ENCODE measurements around the gene GULP1.
"Not testable (repeated sequence)": the region's sequence is repeated elsewhere in the genome, so short reads cannot be mapped to it uniquely, and the experiment has no call there.

The GULP1 gene

DNA sequence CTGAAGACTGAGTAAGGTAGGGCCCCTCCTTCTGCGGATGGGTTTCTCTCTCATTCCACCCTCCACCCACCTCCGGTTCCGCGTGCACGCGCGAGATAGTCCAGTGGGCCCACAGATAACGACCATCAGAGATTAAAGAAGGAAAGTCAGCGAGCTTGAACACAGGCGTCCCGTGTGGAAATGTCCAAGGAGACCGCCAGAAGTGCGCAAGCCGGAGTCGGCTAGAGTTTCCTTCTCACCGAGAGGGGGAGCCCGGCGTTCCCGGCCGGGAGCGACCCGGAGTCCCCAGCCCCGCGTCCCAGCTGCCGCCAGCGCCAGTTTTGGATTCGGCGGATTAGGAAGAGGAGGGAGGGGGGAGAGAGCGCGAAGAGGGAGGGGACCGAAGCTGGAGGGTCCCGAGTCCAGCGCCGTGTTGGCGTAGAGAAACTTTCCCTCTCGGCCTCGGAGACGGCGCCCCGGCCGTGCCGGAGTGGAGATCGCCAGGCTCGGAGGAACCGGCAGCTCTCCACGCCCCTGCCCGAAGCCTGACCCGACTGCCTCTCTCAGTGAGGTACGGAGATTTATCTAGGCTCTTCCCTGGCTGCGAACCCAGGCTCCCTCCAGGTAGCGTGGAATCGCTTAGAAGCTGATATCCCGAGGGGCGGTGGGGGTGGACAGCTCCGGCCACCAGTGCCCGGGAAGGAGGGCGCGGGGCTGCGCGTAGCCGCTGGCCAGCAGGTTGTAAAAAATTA, at the start of gene GULP1:
Gene GULP1 (plus strand): TSS at position 258 of the 731 bp plus-strand sequence. CDS start 185,829 bp downstream, outside the sequence.
- ATAC-seq, result no peak

DNA sequence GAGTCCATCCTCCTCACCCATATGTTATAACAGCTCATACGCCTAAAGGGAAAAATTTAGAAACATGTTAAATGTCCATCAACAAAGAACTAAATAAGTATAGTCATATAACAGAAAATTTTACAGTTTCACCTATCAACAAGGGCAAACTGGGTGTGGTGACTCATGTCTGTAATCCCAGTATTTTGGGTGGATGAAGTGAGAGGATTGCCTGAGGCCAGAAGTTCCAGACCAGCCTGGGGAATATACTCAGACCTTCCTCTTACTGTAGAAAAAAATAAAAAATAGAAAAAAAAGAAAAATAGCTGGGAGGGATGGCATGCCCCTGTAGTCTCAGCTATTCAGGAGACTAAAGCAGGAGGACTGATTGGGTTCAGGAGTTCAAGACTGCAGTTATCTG, 48.3 kb upstream of the GULP1 start:
- ATAC-seq, result no peak

DNA sequence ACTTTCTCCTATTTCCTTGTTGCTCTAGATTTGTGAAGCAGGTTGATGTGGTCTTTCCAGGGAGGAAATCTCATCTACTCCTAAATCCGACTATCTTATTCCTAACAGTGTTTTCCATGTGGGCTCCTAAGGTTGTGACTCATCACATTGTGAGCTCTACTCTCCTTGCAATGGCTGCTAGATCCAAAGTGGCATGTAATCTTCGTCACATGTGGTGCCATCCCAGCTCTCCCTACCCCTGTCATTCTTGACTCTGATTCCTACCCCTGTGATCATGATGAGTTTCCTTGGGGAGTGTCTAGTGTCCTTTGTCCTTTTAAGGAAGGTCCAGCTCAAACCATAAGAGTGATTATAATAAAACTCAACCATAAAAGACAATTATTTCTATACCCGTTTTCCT, 47.3 kb upstream of the GULP1 start:
- no peak for ATAC-seq

GRCh38 chr2:188245230-188245629, 46.4 kb upstream of the GULP1 start:
- no peak for ATAC-seq

DNA sequence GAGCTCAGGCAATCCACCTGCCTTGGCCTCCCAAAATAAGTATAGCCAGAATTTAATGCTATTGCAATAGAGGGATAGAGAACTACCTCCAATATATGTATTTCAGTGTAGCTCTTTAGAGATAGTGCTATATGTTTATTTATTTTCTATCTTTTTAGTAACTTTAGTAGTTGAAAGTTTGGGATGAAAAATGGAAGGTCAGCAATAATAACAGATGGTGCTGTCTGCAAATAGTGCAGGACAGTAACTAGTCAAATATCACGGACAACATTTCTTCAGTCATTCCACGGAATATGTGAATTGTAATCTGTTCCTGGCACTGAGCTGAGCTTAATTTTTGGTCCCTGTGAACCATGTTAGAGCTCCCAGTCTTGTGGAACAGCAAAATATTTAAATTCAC, 43.2 kb upstream of the GULP1 start:
- no peak for ATAC-seq

DNA sequence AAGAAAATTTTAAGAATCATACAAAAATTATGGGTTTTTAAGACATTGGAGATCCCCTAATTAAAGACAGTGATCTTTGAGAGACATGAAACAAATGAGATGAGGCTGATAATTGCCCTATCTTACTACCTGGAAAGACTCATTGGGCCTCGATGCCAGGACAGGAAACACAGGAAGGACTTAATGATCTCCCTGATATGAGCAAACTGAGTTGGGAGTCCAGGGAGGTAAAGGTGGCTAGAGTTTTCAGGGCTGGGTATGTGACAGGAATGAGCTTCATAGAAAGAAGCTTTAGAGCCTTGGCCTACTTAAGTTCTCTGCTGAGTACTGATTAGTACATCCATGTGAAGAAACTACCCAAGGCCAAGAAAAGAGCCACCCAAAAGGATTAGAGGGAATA, 40.6 kb upstream of the GULP1 start:
- ATAC-seq, result no peak

- no peak for ATAC-seq
Observed at GRCh38 chr2:188256420-188256819, 35.3 kb upstream of the GULP1 start.

- no peak for ATAC-seq
Observed at GRCh38 chr2:188265315-188265714, 26.4 kb upstream of the GULP1 start.

DNA sequence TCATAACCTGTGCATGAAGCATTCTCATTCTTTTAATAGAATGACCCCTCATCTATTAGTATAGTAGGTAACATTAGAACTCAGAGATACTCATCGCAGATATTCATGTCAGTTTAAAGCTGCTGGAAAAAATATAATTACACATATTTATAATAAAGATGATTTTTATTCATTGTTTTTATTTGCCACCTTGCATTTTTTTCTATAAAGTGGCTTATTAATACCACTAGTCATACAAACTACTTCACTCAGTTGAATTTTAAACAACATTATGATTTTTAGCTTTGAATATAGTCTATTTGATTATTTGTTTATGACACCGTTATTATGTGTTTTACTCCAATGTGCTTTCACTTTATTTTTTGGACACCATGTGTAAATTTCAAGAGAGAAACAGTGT, 23.9 kb upstream of the GULP1 start:
- ATAC-seq, result no peak

GRCh38 chr2:188269004-188269403, 22.7 kb upstream of the GULP1 start:
- ATAC-seq, result no peak

GRCh38 chr2:188272121-188272520, 19.6 kb upstream of the GULP1 start:
- no peak for ATAC-seq

DNA sequence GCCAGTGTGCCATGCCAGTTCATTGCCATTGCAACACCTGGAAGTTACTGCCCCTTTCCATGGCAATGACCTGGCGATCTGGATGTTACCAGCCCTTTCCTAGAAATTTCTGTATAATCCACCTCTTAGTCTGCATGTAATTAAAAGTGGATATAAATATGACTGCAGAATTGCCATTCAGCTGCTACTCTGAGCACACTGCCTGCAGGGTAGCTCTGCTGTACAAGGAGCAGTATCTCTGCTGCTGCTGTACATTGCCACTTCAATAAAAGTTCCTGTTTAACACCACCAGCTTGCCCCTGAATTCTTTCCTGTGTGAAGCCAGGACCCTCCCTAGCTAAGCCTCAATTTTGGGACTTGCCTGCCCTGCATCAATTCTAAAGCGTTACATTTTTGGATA, 17.4 kb upstream of the GULP1 start:
- ATAC-seq, result no peak

DNA sequence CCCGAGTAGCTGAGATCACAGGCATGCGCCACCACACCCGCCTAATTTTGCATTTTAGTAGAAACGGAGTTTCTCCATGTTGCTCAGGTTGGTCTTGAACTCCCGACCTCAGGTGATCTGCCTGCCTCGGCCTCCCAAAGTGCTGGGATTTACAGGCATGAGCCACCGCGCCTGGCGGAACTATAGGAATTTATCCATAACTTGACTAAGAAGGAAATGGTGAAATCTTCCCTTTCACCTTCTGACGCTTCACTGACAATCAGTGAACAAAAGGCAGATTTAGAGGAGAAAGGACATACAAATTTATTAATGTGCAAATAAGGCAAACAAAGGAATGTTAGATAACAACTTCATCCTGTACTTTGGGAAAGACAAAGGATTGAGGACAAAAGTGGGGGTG, 15.4 kb upstream of the GULP1 start:
- ATAC-seq, result no peak

GRCh38 chr2:188277786-188278185, 13.9 kb upstream of the GULP1 start:
- ATAC-seq, result no peak

DNA sequence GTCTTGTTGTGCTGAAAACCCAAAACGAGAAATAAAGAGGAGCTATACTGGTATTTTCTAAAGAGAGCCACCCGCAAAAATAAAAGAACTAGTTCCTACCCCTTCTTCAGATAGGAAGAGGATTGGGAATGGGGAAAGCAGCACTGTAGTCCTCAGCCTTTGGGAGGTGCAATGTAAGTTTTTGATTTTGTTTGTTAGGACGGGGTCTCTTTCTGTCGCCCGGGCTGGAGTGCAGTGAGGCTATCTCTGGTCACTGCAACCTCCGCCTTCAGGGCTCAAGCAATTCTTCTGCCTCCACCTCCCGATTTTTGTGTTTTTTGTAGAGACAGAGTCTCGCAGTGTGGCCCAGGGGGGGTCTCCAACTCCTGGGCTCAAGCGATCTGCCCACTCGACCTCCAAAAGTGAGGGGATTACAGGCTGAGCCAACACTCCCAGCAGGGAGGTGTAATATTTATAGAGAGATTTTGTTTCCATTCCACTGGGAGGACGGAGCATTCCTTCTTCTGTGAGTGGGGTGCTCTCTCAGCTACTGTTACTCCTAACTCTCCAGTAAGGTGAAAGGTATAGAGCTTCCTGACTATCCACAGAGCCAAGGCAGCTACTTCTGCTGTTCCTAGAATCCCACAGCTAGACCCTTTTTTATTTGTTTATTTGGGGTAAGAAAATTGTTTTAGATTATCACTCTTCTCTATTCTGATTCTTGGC, 13.1 kb upstream of the GULP1 start:
- ATAC-seq, result no peak

GRCh38 chr2:188279093-188279445, 12.6 kb upstream of the GULP1 start:
- no peak for ATAC-seq

DNA sequence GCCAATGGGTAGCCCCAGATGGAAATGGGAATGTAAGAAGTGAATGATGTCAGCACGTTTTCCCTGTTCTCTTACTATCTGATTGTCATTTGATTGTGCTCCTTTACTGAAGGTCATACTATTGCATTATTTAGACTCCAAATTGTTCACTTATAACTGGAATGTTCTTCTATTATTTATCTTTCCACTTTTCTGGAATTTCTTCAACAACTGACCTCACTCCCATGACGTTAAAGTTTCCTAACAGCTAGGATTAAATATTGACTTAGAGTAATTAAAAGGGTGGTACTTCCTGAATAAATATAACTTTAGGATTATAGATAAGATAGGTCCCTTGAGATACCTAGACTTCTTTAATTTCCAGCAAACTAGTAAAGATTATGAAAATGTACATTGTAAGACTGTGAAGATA, 10.9 kb upstream of the GULP1 start:
- no peak for ATAC-seq

DNA sequence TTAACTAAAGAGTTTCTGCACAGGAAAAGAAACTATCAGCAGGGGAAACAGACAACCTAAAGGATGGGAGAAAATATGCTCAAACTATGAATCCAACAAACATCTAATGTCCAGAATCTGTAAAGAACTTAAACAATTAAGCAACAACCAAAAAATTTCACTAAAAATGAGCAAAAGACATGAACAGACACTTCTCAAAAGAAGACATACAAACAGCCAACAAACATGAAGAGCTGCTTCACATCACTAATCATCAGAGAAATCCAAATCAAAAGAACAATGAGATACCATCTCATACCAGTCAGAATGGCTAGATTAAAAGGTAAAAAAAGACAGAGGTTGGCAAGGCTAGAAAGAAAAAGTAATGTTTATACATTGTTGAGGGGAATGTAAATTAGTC, 8.8 kb upstream of the GULP1 start:
- no peak for ATAC-seq

DNA sequence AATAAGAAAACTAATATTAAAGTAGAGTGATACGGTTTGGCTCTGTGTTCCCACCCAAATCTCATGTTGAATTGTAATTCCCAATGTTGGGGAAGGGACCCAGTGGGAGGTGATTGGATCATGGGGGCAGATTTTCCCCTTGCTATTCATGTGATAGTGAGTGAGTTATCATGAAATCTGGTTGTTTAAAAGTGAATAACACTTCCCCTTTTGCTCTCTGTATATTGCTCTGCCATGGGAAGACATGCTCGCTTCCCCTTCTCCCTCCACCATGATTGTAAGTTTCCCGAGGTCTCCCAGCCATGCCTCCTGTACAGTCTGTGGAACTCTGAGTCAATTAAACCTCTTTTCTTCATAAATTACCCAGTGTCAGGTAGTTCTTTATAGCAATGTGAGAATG, 7.4 kb upstream of the GULP1 start:
- ATAC-seq, result not testable (repeated sequence)

- no peak for ATAC-seq
Observed at GRCh38 chr2:188285049-188285448, 6.6 kb upstream of the GULP1 start.

DNA sequence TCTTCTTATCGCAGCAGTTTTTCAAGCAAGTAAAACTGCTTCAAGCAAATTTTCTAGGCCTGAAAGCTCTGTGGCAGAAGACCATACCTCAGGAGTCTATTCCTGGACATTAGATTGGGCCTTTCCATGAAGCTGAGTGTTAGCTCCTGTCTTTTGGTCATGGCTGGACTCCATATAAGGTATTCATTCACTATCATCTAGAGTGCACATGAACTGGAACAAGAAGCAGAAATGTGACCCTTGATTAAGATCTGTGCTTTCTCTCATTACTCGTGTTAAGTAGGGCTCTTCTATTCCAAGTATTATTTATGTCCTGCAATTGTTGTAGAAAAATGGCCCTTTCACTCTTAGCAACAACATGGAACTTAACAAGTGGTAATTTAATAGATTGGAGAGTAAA, 5.9 kb upstream of the GULP1 start:
- no peak for ATAC-seq

- ATAC-seq, result no peak
Observed at GRCh38 chr2:188291142-188291616, 495 bp upstream of the GULP1 start.

DNA sequence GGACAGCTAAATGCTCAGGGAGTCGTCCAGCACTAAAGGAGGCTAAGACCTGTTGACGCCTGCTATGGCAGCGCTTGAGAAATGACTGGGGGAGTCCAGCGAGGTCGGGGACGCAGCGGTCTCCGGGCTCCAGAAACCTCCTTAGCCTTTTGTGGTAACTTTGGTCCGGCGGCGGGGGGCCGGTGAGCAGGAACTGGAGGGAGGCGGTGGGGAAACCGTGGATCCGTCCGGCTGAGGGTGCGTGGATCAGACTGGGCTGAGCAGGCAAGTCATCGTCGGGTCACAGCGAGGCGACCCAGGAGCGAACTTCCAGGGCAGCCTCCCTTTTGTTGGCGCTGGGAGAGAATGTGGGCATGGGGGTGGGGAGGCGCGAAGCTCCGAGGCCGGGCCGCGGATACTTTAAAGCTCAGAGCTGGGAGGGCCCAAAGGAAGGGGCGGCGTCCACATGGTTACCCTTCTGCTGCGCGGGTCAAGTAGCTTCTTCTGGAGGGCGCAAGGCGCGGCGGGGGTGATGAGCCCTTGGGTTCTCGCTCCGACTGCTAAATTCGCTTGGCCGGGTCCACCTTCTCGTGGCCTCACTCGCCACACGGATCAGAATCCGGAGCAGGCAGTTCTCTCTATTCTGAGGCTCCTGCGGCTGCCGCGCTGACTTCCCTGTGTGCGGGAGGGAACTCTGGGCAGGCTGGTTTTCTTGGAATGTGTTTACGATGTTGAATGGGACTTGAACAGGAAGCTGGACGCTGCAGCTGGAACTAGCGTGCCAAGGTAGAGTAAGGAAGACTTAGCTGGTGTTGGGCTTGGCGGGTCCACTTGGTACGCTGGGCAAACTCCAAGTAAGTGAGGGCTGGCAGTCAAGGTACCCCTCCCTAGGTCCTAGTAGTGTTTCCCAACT, 920 bp downstream of the GULP1 start:
- no peak for ATAC-seq

Measured in activated CD4-positive, CD25-positive, alpha-beta regulatory T cell treated with anti-CD3 and anti-CD28 coated beads, Interleukin-2, amount 50 U/mL, for 24 hours (primary cell).